Right lobe of liver (tissue), 4 donors: ENCODE measurements around the gene ZNF532.

Source experiments
- POLR2A ChIP-seq: fragments of 450-650 bp; IDR thresholded peaks from one replicate; pipeline ENCODE4 v1.6.1; 2017; ENCODE audit warnings: antibody characterized with exemption, mild to moderate bottlenecking
- TF ChIP-seq, protein P1 (sequence below), 4 donors: fragments of 200-600 bp in 3 of 4; fragments of 450-650 bp in 1 of 4; IDR thresholded peaks; one replicate each; pipeline versions ENCODE4 v1.5.1 to v1.8.0; 2016 to 2022; ENCODE audit warnings: antibody characterized with exemption in 4 of 4, mild to moderate bottlenecking in 2 of 4
- donor health status: DM: no; HTN: no; CAD: no.
- donor health status: DM: no; HTN: no; CAD: no.
- donor health status: DM: no; HTN: yes; CAD: no.

DNA sequence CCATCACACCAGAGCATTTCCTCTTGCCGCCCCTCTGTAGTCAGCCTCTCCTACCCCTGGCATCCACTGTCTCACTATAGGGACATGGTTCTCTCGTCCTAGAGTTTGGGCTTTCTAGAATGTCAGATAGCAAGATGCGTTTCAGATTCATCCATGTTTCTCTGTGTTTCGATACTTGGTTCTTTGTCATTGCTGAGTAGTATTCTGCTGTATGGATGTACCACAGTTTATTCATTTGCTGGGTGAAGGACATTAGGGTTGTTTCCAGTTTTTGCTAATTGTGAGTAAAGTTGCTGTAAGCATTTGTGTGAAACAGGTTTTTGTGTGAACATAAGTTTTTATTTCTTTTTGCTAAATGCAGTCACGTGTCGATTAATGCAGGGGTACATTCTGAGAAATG is 3.8 kb downstream of the ZNF532 start:
- TF ChIP-seq, protein P1, sequence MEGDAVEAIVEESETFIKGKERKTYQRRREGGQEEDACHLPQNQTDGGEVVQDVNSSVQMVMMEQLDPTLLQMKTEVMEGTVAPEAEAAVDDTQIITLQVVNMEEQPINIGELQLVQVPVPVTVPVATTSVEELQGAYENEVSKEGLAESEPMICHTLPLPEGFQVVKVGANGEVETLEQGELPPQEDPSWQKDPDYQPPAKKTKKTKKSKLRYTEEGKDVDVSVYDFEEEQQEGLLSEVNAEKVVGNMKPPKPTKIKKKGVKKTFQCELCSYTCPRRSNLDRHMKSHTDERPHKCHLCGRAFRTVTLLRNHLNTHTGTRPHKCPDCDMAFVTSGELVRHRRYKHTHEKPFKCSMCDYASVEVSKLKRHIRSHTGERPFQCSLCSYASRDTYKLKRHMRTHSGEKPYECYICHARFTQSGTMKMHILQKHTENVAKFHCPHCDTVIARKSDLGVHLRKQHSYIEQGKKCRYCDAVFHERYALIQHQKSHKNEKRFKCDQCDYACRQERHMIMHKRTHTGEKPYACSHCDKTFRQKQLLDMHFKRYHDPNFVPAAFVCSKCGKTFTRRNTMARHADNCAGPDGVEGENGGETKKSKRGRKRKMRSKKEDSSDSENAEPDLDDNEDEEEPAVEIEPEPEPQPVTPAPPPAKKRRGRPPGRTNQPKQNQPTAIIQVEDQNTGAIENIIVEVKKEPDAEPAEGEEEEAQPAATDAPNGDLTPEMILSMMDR (IDR thresholded peaks at IDR 0.05), result no peak
- no peak for TF ChIP-seq POLR2A
